GM12864 (cell line): Measurements from ENCODE around the gene PYURF.

Experiments
- DNase-seq: peaks from one replicate; pipeline ENCODE4 v3.0.0-alpha.2; 2011; ENCODE audit warnings: low read depth
- H3K4me3 ChIP-seq: 2 replicates; pipeline ENCODE4 v1.5.1; 2011; ENCODE audit warnings: mild to moderate bottlenecking, low read depth, low read length, control low read depth
- CTCF ChIP-seq: IDR thresholded peaks from 2 replicates; pipeline ENCODE4 v1.5.1; 2011; ENCODE audit warnings: low read depth, mild to moderate bottlenecking, moderate library complexity, low read length, control low read depth, inconsistent platforms; ENCODE audit errors: missing control alignments

PYURF gene

GRCh38 chr4:88514557-88515511, 8.7 kb downstream of the PYURF start:
- no peak for TF ChIP-seq CTCF
- DNase-seq: no peak
- no peak overlapping the region for H3K4me3 ChIP-seq

DNA sequence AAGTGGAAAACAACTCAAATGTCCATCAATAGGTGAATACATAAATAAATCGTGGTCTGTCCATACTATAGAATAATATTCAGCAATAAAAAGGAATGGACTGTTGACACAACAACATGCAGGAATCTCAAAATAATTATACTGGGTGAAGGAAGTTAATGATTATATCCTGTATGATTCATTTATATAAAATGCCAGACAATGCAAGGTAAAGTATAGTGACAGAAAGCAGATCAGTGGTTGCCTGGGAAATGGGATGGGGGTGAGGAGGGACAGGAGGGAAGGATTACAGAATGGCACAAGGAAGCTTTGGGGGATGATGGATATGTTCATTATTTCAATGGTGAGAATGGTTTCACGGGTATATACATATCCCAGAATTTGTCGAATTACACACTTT, 12.3 kb downstream of the PYURF start:
- no peak overlapping the region for H3K4me3 ChIP-seq
- TF ChIP-seq CTCF: no peak
- DNase-seq: no peak

GRCh38 chr4:88503344-88503743, 20.2 kb downstream of the PYURF start:
- H3K4me3 ChIP-seq: no peak overlapping the region
- no peak for DNase-seq
- no peak for TF ChIP-seq CTCF

- DNase-seq: no peak
- no peak for TF ChIP-seq CTCF
- no peak overlapping the region for H3K4me3 ChIP-seq
These were observed 25.6 kb downstream of the PYURF start for GRCh38 chr4:88497859-88498409.

DNA sequence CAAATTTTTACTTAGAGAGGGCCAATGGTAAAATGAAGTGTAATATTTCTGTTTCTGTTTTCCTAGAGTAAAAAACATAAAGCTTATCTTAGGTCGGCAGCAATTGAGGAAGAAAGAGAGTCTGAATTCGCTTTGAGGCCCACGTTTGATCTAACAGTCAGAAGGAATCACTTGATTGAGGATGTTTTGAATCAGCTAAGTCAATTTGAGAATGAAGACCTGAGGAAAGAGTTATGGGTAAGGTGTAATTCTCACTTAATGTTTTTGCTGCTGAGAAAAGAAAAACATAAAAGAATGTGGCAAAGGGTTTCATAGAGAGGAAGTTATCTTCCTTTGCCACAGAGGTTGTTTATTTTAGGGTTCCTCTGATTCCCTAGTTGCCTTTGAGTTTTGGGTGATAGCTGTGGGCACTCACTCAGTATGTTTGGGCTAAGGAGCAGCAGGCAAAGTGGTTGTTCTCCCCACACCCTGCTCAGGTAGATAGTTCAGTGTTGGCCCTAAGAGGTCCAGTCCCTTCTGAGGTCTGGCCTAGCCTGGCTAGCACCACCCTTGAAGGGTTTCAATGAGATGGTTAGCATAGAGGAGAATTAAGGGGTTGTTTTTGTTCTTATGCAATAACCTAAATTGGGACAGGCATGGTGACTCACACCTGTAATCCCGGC, 34.3 kb downstream of the PYURF start:
- TF ChIP-seq CTCF: no peak
- no peak overlapping the region for H3K4me3 ChIP-seq
- DNase-seq: no peak

- no peak for TF ChIP-seq CTCF
- no peak overlapping the region for H3K4me3 ChIP-seq
- DNase-seq: no peak
These were observed 42.0 kb downstream of the PYURF start for GRCh38 chr4:88481537-88481936.

GRCh38 chr4:88478247-88478646, 45.3 kb downstream of the PYURF start:
- no peak for TF ChIP-seq CTCF
- H3K4me3 ChIP-seq: no peak overlapping the region
- DNase-seq: no peak
